SK-MEL-5 (cell line): Measurements from ENCODE around the gene ZNF791. TPM values are rescaled to one million over a fixed set of nuclear protein-coding genes. Genes with fewer than 3 reads are reported as not detected.

Experiments used
- DNase-seq: peaks from one replicate; pipeline ENCODE4 v3.0.0-alpha.2; 2016; ENCODE audit warnings: low read depth, low spot score
- in situ Hi-C: cut with HindIII; loops from 2 replicates; pipeline ENCODE4 v1.10.0; 2016; ENCODE audit warnings: low sequenced_read_pairs, high pct_unique_total_duplicates, low pct_unique_long_range_greater_than_20kb
- total RNA-seq: library from RNA; depleted of rRNA; stranded (reverse); fragments of >200 nt; shearing (Covaris generic); gene quantifications from 2 replicates; pipeline ENCODE4 v1.2.3, GENCODE V29; 2014

The ZNF791 gene
- total RNA-seq, 1 experiment from 2014 or later, result 12.4 TPM

DNA sequence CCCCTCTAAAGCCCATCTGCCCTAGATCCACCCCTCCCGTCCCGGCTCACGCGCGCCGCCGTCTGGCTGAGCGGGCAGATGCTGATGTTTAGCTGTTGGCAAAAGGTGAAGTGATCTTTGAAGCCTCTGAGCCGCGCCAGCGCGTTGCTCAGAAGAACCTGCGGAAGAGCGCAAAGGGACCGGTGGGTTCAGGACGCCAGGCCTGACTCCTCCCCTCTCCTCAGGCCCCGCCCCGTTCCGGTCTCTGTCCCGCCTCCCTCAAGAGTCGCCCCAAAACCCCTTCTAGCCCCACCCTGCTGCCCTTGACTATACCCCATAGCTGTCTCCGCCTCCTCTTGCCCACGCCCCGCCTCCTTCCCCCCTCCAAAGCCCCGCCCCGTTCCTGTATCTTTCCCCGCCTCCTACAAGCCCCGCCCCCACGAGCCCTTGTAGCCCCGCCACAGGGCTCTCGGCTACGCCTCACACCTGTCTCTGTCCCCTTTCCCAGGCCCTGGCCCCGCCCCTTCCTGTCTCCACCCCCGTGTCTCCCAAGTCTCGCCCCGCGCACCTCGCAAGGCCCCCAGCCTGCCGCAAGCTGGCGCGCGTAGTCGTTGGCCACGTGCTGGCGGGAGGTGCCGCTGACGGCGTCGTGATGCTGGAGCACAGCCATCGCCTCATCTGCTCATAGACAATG, 46.3 kb downstream of the ZNF791 start:
- in situ Hi-C loops, result no loop called here
- no peak for DNase-seq

DNA sequence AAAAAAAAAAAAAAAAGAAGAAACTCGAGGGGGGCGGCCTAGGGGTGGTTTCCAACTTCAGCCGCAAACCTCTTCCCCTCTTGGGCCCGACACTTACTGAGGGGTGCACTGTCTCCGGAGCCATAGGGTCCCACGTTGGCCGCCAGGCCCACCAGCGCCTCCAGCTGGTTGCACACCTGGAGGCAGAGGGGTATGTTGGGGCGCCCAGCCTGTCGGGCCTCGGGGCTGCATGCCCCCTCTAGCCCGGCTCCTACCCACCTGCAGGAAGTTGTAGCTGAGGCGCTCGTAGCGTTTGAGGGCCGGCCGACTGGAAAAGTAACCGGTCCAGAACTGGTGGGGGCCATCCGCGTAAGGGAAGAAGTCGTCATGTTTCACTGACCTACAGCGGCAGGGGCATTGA, 47.2 kb downstream of the ZNF791 start:
- no peak for DNase-seq
- in situ Hi-C loops, result no loop called here

DNA sequence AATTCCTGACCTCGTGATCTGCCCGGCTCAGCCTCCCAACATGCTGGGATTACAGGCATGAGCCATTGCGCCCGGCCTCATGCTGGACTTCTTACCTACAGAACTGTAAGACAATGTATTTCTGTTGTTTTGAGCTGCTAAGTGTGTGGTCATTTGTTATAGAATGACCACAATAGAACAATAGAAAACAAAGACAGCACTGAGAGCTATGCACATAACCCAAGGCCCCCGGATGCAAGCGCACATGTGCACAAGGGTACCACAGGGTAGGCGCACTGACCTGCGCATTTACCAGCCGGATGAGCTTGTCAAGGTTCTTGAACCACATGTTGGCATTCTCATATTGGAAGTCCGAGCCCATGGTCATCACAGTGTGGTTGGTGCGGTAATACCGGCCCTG, 50.3 kb downstream of the ZNF791 start:
- in situ Hi-C loops, result no loop called here
- no peak for DNase-seq

DNA sequence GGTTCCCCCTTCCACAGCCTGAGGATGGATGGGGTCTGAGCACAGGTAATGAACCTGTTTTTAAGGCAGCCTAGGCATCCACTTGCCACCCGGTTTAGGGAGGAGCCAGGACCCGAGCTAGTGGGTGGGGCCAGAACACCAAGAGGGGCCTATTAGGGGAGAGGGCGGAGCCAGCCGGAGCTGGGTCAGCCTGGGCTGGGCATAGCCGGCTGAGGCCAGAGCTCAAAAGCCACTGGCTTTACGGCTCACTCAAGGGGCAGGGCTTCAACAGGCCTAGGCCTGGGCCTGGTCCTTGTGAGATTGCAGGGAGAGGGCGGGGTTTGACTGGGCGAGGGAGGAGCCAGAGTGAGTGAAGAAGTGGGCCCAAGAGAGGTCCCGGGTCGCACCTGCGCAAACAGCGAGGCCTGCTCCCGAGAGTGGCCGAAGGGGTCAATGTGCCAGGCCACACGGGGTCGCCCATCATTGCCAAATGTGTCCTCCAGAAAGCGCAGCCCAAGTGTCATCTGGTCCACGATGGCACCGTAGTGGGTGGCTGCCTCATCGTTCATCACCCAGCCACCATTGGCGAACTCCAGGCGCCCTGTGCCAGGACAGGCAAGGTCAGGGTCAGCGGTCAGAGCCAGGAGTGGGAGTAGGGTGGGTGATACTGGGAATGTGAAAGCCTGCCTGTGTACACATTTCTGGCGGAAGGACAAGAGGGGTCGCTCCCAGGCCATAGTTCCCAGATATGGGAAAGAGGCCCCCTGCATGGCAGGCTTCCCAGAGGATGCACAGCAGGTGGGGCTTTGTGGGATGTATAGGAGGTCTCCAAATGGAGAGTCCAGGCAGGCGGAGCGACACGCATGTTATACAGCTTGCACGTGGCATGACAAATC, 53.9 kb downstream of the ZNF791 start:
- peak; percentile 34 for DNase-seq
- in situ Hi-C loops, result no loop called here

DNA sequence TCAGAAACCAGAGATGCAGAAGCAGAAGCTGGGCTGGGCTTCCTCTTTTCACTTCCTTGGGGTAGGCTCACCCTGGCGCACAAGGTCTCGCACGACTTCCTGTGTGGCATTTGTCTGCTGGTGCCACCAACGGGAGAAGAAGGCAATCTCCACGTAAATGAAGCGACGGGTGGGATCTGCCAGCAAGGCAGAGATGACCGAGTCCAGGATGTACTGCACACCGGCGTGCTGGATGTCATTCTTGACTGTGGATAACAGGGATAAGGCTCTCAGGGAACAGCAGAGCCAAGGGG, 54.5 kb downstream of the ZNF791 start:
- no peak for DNase-seq
- in situ Hi-C loops, result no loop called here

DNA sequence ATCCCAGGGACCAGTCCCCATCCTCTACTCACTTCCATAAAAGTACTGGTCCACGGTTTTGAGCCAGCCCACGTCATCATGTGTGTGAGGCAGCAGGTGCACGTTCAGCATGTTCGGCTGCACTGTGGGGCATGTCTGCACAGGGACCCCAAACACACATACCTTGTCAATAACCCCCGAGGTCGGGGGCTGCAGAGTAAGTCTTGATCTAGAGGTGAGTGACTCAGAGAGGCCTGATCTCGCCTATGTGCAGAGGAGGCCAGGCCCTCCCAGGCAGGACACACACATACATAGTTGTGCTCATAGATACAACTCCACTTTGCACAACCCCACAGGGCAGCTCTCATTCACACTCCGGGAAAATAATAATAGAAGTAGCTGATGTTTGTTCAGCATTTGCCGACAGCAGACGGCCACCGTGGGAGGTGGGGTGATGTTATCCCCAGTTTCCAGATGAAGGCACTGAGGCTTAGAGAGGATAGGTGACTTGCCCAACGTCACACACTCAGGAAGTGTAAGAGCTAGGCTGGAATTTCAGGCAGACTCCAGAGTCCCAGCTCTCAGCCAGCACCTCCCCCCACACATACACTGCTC, 55.0 kb downstream of the ZNF791 start:
- in situ Hi-C loops, result no loop called here
- DNase-seq, result no peak

DNA sequence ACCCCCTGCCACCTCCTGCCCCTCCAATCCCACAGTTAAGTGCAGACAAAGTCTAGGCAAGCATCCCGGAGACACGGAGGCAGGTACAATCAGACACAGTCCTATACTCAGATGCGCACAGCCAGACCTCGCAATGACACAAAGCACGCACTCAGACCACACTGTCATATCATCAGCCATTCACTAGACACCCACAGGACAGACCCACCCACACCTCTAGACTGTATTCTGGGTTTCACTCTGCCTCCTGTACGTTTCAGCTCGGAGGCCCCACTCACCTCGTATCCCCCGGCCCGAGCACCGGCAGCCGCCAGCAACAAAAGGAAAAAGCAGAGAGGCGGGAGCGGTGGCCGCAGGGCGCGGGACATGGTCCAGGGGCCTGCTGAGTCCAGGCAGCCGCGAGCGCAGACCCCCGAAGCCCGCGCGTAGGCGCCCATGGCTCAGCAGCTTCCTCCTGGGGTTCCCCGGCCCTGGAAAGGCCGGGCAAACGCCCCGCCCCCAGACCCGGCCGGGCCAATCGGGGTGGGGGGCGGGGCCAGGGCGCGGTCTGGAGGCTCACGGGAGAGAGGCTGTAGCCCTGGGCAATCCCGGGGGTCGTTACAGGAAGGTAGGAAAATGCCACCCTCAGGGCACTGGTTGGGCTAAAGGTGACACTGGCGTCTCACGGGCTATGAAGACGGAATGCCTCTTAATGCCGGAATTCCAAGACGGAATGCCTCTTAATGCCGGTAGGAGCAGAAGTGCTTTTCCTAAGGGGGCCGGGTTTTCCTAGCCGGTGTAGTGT, 55.7 kb downstream of the ZNF791 start, which contains the start of the genes MAN2B1 and WDR83:
Gene MAN2B1 (minus strand): TSS at position 478 of the 784 bp plus-strand sequence. CDS start 41 bp downstream, at position 437.
Gene WDR83 (plus strand): TSS at position 543 of the 784 bp plus-strand sequence. CDS start 2,984 bp downstream, outside the sequence.
- in situ Hi-C loops, result no loop called here
- DNase-seq, result peak; percentile 58

DNA sequence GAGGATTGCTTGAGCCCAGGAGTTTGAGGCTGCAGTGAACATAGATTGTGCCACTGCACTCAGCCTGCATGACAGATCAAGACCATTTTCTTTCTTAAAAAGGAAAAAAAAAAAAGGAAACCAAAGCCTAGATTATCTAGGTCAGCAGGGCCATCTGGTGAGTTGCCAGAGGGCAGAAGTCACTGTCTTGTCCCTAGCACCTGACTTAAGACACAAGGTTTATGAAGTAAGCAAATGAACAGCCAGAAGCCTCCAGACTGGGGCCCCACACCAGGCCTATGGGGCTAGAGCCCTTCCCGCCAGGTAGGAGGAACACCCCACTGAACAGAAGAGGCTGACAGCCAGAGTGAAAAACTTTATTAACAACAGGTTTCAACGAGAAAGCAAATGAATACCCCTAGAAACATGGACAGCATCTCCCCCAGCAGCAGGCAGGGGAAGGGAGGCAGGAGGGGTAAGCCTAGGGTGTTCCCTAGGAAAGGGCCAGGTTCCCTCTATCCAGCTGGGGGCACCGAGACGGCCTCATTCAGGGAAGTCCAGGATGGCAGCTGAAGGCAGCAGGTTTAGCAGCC, 57.1 kb downstream of the ZNF791 start:
- no peak for DNase-seq
- in situ Hi-C loops, result no loop called here

DNA sequence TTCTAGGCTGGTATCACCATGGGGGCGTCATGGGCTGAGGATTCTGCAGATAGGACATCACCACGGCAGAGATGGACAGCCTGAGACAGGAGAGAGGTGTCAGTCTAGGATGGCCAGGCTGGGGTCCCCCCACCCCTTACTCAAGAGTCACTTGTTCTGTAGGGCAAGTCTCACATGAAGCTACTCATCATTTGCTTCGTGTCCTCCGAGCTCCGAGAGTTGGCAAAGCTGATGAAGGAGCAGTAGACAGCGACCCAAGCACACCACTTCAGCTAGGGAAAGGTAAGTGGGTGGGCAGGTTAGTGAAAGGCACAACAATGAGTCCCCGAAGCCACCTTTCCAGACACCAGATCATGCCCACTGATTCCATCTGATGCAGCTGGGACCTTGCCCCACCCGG, 57.6 kb downstream of the ZNF791 start:
- no peak for DNase-seq
- in situ Hi-C loops, result no loop called here

DNA sequence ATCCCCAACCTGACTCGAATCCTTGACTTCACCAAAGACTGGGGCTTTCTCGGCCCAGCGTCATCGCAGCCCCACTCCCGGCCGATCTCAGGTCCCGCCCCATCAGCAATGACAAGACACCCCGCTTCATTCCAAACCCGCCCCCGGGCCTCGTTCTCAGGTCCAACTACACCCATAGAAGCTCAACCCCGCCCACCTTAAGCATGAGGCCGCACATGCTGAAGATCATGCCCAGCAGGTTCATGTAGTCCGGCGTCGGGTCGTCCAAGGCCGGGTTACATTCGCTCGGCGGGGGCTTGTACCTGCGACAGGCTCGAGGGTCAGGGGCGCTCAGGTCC, 58.2 kb downstream of the ZNF791 start:
- no peak for DNase-seq
- in situ Hi-C loops, result no loop called here

DNA sequence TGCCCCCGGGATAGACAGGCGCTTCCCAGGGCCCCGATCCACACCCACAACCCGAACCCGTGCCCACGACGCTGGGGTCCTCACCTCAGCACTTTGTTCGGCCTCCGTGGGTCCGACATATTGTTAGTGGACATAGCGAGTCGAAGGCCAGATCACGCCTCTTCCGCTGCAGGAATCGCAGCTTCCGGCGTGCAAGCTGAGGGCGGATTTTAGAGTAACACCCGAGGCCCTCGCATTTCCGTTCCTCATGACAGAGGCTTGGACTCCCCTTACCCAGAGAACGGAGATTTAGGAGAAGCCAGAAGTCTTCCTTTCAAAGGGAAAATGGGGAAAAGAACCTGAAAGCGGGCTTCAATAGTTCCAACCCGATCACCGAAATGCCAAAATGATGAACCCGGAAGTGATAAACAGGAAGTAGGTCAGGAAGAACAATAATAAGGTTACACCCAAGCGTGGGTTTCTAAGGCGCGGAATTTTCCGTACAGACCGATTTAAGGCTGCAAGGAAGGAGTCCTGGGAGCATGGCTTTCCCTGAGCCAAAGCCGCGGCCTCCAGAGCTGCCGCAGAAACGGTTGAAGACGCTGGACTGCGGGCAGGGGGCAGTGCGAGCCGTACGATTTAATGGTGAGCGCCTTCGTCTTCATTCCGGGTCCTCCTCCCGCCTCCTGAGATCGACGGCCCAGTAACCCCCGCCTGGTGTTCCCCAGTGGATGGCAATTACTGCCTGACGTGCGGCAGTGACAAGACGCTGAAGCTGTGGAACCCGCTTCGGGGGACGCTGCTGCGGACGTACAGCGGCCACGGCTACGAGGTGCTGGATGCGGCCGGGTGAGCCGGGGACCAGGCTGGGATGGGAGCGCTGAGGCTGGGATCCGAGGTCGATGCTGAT, 58.8 kb downstream of the ZNF791 start:
- in situ Hi-C loops, result no loop called here

DNA sequence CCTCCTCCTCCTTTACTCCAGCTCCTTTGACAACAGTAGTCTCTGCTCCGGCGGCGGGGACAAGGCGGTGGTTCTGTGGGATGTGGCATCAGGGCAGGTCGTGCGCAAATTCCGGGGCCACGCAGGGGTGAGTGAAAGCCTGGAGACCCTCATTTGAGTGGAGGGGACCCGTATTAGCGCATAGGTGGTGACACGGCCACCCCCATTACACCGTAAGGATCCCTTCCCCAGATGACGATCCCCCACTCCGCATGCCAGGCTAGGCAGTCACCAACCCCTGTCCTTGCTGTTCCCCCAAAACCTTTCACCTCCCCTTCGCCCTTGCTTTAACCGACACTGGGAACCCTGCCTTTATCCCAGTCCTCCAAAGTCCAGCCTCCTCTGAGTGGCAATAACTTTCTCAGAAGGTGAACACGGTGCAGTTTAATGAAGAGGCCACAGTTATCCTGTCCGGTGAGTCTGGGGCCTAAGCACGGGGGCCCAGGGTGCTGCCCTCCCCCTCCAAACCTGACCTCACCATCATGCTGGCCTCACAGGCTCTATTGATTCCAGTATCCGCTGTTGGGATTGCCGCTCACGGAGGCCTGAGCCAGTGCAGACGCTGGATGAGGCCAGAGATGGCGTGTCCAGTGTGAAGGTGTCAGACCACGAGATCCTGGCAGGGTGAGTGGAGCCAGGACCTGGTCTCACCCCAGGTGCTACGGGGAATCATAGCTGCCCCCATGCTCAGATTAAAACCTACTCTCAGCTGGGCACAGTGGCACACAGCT, 59.6 kb downstream of the ZNF791 start:
- in situ Hi-C loops, result no loop called here
- DNase-seq, result no peak

More for the DNA sequence above, 58.8 kb downstream of the ZNF791 start:
- peak; percentile 72 for DNase-seq

DNA sequence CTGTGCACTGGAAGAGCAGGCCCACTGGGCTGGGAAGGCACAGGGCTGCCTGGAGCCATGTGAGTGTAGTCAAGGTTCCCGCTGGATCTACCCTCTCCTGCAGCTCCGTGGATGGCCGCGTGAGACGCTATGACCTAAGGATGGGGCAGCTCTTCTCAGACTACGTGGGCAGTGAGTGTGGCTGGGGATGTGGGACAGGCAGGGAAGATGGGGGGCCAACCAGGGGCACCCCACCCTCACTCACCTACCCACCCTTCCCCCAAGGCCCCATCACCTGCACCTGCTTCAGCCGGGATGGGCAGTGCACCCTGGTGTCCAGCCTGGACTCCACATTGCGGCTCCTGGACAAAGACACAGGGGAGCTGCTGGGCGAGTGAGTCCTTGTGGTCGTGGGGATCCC, 62.0 kb downstream of the ZNF791 start:
- in situ Hi-C loops, result no loop called here
- DNase-seq, result peak; percentile 50

DNA sequence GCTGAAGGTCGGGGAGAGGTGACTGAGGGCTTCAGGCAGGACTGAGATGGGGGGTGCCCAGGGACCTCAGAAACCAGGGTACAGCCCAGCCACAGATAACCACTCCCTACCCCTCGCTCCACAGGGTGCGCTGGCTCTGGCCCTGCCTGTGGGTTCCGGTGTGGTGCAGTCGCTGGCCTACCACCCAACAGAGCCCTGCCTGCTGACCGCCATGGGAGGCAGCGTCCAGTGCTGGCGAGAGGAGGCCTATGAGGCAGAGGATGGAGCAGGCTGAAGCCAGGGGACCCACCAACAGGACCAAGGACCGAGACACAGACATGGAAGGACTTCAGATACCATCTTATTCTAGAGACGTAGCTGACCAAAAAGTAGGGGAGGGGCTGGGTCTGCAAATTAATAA, 64.7 kb downstream of the ZNF791 start:
- in situ Hi-C loops, result no loop called here

DNA sequence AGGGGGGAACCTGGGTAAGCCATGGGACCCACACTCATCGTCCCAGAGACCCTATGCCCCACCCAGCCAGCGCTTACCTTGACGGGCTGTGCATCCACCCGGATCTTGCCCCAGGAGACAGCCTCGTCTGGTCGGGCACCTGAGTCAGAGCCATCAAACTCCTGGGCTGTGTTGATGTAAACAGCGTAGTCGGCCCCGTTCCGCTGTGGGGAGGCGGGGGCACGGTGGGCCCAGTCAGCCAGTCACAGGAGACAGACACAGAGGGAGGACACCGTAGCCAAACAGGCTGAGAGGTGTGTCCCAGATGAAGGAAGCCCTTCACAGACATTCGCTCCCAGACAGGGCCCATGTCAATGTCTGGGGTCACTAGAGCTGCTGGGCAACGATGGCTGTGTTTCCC, 65.2 kb downstream of the ZNF791 start:
- DNase-seq, result no peak

More for the DNA sequence above, 64.7 kb downstream of the ZNF791 start:
- no peak for DNase-seq

DNA sequence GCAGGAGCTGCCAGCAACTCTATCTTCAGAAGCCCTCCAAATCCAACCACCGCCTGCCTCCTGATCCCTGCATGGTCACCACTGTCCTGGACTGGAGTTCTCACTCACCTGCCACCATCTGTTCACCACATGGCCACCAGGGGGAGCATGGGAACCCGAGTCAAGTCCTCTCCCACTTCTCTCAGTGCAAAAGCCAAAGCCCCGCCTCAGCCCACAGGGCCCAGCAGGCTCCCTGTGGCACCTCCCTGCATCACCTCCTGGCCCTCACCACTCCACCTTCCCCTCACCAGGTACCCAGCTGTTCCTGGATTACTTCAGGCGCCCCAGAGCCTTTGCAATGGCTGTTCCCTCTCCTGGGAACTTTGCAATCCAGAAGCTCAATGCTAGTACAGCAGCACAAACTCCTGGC, 65.7 kb downstream of the ZNF791 start:
- DNase-seq, result peak; percentile 83
- in situ Hi-C loops, result no loop called here

More for the DNA sequence above, 65.2 kb downstream of the ZNF791 start:
- in situ Hi-C loops, result no loop called here
